GM23338 (cell line): Measurements from ENCODE around the gene RAB25. TPM values are rescaled to one million over a fixed set of nuclear protein-coding genes. Genes with fewer than 3 reads are reported as not detected.

Source experiments
- ATAC-seq: fragments of 200-7000 bp; cut with Tn5 transposase; 3 replicates; pipeline ENCODE4 v1.9.1; 2020
- DNase-seq: peaks from one replicate; pipeline ENCODE4 v3.0.0-alpha.2; 2015; ENCODE audit warnings: low spot score
- H2AFZ ChIP-seq: fragments of 200-600 bp; sonication (generic); 2 replicates; pipeline ENCODE4 v1.8.0; 2016; ENCODE audit warnings: antibody characterized with exemption, mild to moderate bottlenecking, moderate library complexity
- H3F3A ChIP-seq: fragments of 200-600 bp; sonication (generic); replicated peaks from 2 replicates; pipeline ENCODE4 v1.8.0; 2017; ENCODE audit warnings: antibody characterized with exemption, mixed run types, low read depth
- H3K27ac ChIP-seq: fragments of 200-600 bp; sonication (generic); 2 replicates; pipeline ENCODE4 v1.6.1; 2016; ENCODE audit warnings: low read depth
- H3K27me3 ChIP-seq: fragments of 200-600 bp; sonication (generic); 2 replicates; pipeline ENCODE4 v1.8.0; 2016; ENCODE audit warnings: mild to moderate bottlenecking, mixed run types, moderate library complexity; ENCODE audit not compliant: insufficient read depth
- H3K36me3 ChIP-seq: fragments of 200-600 bp; sonication (generic); 2 replicates; pipeline ENCODE4 v1.8.0; 2016; ENCODE audit warnings: mild to moderate bottlenecking; ENCODE audit not compliant: insufficient read depth
- H3K4me1 ChIP-seq: fragments of 200-600 bp; sonication (generic); 2 replicates; pipeline ENCODE4 v1.8.0; 2016; ENCODE audit warnings: mild to moderate bottlenecking, moderate library complexity; ENCODE audit not compliant: insufficient read depth
- H3K4me2 ChIP-seq: fragments of 200-600 bp; sonication (generic); 2 replicates; pipeline ENCODE4 v1.7.1; 2017; ENCODE audit warnings: mixed run types
- H3K4me3 ChIP-seq: fragments of 200-600 bp; sonication (generic); 2 replicates; pipeline ENCODE4 v1.6.1; 2016; ENCODE audit warnings: mixed run types
- H3K79me2 ChIP-seq: fragments of 200-600 bp; sonication (generic); replicated peaks from 2 replicates; pipeline ENCODE4 v1.8.0; 2017; ENCODE audit warnings: mild to moderate bottlenecking; ENCODE audit not compliant: insufficient read depth
- H3K9me2 ChIP-seq: fragments of 200-600 bp; sonication (generic); 2 replicates; pipeline ENCODE4 v1.8.0; 2017; ENCODE audit not compliant: insufficient read depth
- H4K20me1 ChIP-seq: fragments of 200-600 bp; sonication (generic); replicated peaks from 2 replicates; pipeline ENCODE4 v1.8.0; 2017; ENCODE audit warnings: mild to moderate bottlenecking; ENCODE audit not compliant: insufficient read depth
- H3K27ac Mint-ChIP-seq: 2 replicates; pipeline ENCODE4 v1.8.0; 2020; ENCODE audit warnings: inconsistent platforms, mild to moderate bottlenecking, moderate library complexity, mixed read lengths
- H3K27me3 Mint-ChIP-seq: 3 replicates; pipeline ENCODE4 v1.8.0; 2022; ENCODE audit warnings: low read depth, mild to moderate bottlenecking, moderate library complexity, mixed read lengths, inconsistent platforms; ENCODE audit not compliant: insufficient read depth, poor library complexity
- H3K36me3 Mint-ChIP-seq: 3 replicates; pipeline ENCODE4 v1.8.0; 2021; ENCODE audit warnings: low read depth, mild to moderate bottlenecking, inconsistent platforms, moderate library complexity, mixed read lengths
- H3K4me1 Mint-ChIP-seq: 3 replicates; pipeline ENCODE4 v1.8.0; 2020; ENCODE audit warnings: mild to moderate bottlenecking, inconsistent platforms, mixed read lengths
- H3K4me3 Mint-ChIP-seq: 3 replicates; pipeline ENCODE4 v1.8.0; 2021; ENCODE audit warnings: moderate library complexity, mild to moderate bottlenecking, inconsistent platforms, mixed read lengths
- H3K9me3 Mint-ChIP-seq: 3 replicates; pipeline ENCODE4 v1.8.0; 2020; ENCODE audit warnings: moderate library complexity, mild to moderate bottlenecking, inconsistent platforms, mixed read lengths
- POLR2AphosphoS5 ChIP-seq: IDR thresholded peaks from 2 replicates; pipeline ENCODE4 v1.6.1; 2016; ENCODE audit warnings: antibody characterized with exemption, low read depth
- REST ChIP-seq: IDR thresholded peaks from one replicate; pipeline ENCODE4 v1.6.1; 2018; ENCODE audit warnings: antibody characterized with exemption; ENCODE audit not compliant: unreplicated experiment
- ZNF462 ChIP-seq: fragments of 250-450 bp; sonication (Bioruptor Pico); IDR thresholded peaks from 2 replicates; pipeline ENCODE4 v1.5.0; 2020; ENCODE audit warnings: mild to moderate bottlenecking, moderate library complexity
- polyA plus RNA-seq: library from polyadenylated mRNA; unstranded; fragments of >200 nt; fragmentation: Nextera tagmentation; extraction: Ambion mirVana; gene quantifications from 2 replicates; pipeline ENCODE4 v1.2.1, GENCODE V29; 2016
- total RNA-seq: library from RNA; depleted of rRNA; stranded (reverse); fragments of >200 nt; shearing (Covaris generic); gene quantifications from 2 replicates; pipeline ENCODE4 v1.2.3, GENCODE V29; 2014

Gene RAB25
- total and polyA plus RNA-seq, 2 experiments from 2014 or later: 30.0 to 42.7 TPM

GRCh38 chr1:156075775-156076204 is 14.8 kb downstream of the RAB25 start (continued):
- no peak for TF ChIP-seq ZNF462

DNA sequence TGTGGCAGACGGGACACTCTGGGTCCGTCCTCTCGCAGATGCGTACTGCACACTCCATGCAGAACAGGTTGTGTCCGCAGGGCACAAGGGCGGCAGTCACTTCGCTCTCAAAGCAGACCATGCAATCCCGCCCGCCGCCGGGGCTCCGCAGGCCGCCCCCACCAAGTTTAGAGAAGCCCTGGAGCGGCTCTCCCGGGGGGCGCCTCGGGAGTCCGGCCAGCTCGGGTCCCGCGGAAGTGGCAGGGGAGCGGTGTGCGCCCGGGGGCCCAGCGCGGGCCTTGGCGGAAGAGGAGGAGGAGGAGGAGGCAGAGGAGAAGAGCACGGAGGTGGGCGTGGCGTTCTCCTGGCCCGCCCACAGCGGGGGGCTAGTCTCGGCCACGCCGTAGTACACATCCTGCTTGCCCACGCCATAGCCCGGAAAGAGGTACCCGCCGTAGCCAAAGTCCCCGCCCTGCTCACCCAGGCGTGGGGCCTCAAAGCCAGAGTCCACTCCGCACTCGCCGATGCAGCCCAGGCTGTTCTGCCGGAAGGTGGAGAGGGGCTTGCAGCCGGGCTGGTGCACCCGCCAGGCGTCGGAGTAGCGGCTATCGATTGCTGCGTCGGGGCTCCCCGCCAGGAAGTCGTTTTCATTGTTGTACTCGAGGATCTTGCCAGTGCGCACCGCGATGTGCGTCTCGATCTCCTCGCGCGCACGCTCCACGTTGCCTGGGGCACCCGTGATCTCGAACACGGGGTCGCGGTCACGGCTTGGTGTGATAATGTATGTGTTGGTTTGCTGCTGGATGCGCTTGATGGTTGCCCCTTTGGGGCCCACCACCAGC is 15.9 kb downstream of the RAB25 start:
- peak; percentile 15; the same call in 1 of the 2 replicates for TF ChIP-seq POLR2AphosphoS5
- no peak for TF ChIP-seq REST
- H3K79me2 ChIP-seq: peaks cover 66% of the 10 kb centered on the region
- peaks cover 77% of the 10 kb centered on the region for H3K4me1 Mint-ChIP-seq
- peak overlapping the region; percentile 96 for H3K4me3 Mint-ChIP-seq
- peak overlapping the region; percentile 54 for H3K4me3 ChIP-seq
- H4K20me1 ChIP-seq: peaks cover 37% of the 10 kb centered on the region
- peak overlapping the region; percentile 99 for H3K4me2 ChIP-seq
- no peak overlapping the region for H2AFZ ChIP-seq
- H3F3A ChIP-seq: peaks cover 51% of the 10 kb centered on the region
- H3K36me3 Mint-ChIP-seq: peaks cover 60% of the 10 kb centered on the region
- H3K9me3 Mint-ChIP-seq: peaks cover 3% of the 10 kb centered on the region; the same call in 1 of the 3 replicates
- H3K4me1 ChIP-seq: peaks cover 83% of the 10 kb centered on the region
- H3K36me3 ChIP-seq: no peaks in the 10 kb centered on the region; the same call in 1 of the 2 replicates
- H3K27me3 Mint-ChIP-seq: peaks cover 23% of the 10 kb centered on the region
- H3K27ac Mint-ChIP-seq: peak overlapping the region; percentile 71; the same call in 1 of the 2 replicates
- peak overlapping the region; percentile 83; the same call in 1 of the 2 replicates for H3K27ac ChIP-seq
- no peaks in the 10 kb centered on the region for H3K9me2 ChIP-seq
- DNase-seq: peak; percentile 79
- H3K27me3 ChIP-seq: no peaks in the 10 kb centered on the region
- ATAC-seq: peak; percentile 24
